Panc1 (cell line): ENCODE results near the gene GABPB1. TPM values are rescaled to one million over a fixed set of nuclear protein-coding genes. Genes with fewer than 3 reads are reported as not detected.

ENCODE experiments used
- ATAC-seq: fragments of 200-7000 bp; cut with Tn5 transposase; 2 replicates; pipeline ENCODE4 v1.9.1; 2020; ENCODE audit warnings: mild to moderate bottlenecking, moderate library complexity
- BruUV-seq: library from RNA; stranded (reverse); fragments of 400-500 nt; replicated peaks from 2 replicates; lab custom pipeline; 2021; lab: Mats Ljungman, UMichigan
- CTCF ChIA-PET: fragments of 300-600 bp; sonication (Branson Sonifier 250); formaldehyde crosslinking; loops from one replicate; lab custom pipeline; 2022; ENCODE audit warnings: antibody characterized with exemption; lab: Charles Lee
- POLR2A ChIA-PET: fragments of 300-600 bp; sonication (Branson Sonifier 250); formaldehyde crosslinking; loops from one replicate; lab custom pipeline; 2022; ENCODE audit warnings: antibody characterized with exemption; lab: Charles Lee
- DNase-seq: peaks from one replicate; pipeline ENCODE4 v3.0.0-alpha.2; 2010; ENCODE audit warnings: low read depth, low spot score
- H3K27ac ChIP-seq: 2 replicates; pipeline ENCODE4 v1.5.1; 2011; ENCODE audit warnings: mild to moderate bottlenecking, low read length, inconsistent platforms
- H3K27me3 ChIP-seq: fragments of 200-500 bp; sonication (Bioruptor generic); 2 replicates; pipeline ENCODE4 v1.6.0; 2014; ENCODE audit warnings: low read length, inconsistent platforms; ENCODE audit not compliant: control insufficient read depth, insufficient read depth
- H3K36me3 ChIP-seq: fragments of 200-500 bp; sonication (Bioruptor generic); 2 replicates; pipeline ENCODE4 v1.5.1; 2014; ENCODE audit warnings: inconsistent platforms, mild to moderate bottlenecking, low read length, moderate library complexity; ENCODE audit not compliant: control insufficient read depth, insufficient read depth
- H3K4me1 ChIP-seq: 2 replicates; pipeline ENCODE4 v1.5.1; 2011; ENCODE audit warnings: inconsistent platforms, mild to moderate bottlenecking, low read length, moderate library complexity; ENCODE audit not compliant: control insufficient read depth, insufficient read depth
- H3K4me3 ChIP-seq, 2 experiments: 2 replicates each; pipeline ENCODE4 v1.5.1; 2011 to 2012; ENCODE audit warnings: low read depth in 2 of 2, low read length in 2 of 2, mild to moderate bottlenecking in 2 of 2, inconsistent platforms in 1 of 2, moderate library complexity in 1 of 2
- H3K9me3 ChIP-seq: fragments of 200-500 bp; sonication (Bioruptor generic); 2 replicates; pipeline ENCODE4 v1.5.1; 2014; ENCODE audit warnings: low read depth, mild to moderate bottlenecking, inconsistent platforms, low read length, moderate library complexity; ENCODE audit not compliant: control insufficient read depth, insufficient read depth
- POLR2AphosphoS5 ChIP-seq: IDR thresholded peaks from 2 replicates; pipeline ENCODE4 v1.6.1; 2012; ENCODE audit warnings: mild to moderate bottlenecking, low read depth, low read length, moderate library complexity
- SIN3A ChIP-seq: IDR thresholded peaks from 2 replicates; pipeline ENCODE4 v1.6.1; 2012; ENCODE audit warnings: low read depth, mild to moderate bottlenecking, low read length, moderate library complexity, borderline replicate concordance; ENCODE audit not compliant: insufficient read depth
- TCF7L2 ChIP-seq: IDR thresholded peaks from 2 replicates; pipeline ENCODE4 v1.6.1; 2011; ENCODE audit warnings: mild to moderate bottlenecking, low read depth, low read length, inconsistent platforms
- in situ Hi-C: cut with HindIII; loops from 2 replicates; pipeline ENCODE4 v1.10.0; 2016; ENCODE audit warnings: low sequenced_read_pairs, low pct_unique_long_range_greater_than_20kb
- intact Hi-C: fragments of 100-400 bp; cut with micrococcal nuclease; formaldehyde crosslinking; loops from one replicate; pipeline ENCODE4 v1.10.0; 2022; ENCODE audit not compliant: unreplicated experiment
- total RNA-seq: library from RNA; stranded (reverse); gene quantifications from one replicate; pipeline ENCODE4 v1.2.1, GENCODE V29; 2021; ENCODE audit not compliant: unreplicated experiment
- TF ChIP-seq, protein P1 (sequence below), 2 experiments: IDR thresholded peaks; 2 replicates each; pipeline ENCODE4 v1.6.1; 2011 to 2012; ENCODE audit warnings: low read depth in 2 of 2, control low read depth in 1 of 2, low read length in 1 of 2, mild to moderate bottlenecking in 1 of 2, moderate library complexity in 1 of 2; ENCODE audit not compliant: insufficient read depth in 1 of 2
- TF ChIP-seq, protein P2 (sequence below): fragments of 450-650 bp; IDR thresholded peaks from 2 replicates; pipeline ENCODE4 v1.5.1; 2017; ENCODE audit warnings: mild to moderate bottlenecking

GABPB1 gene
- total RNA-seq, 1 experiment from 2014 or later, result 20.0 TPM

DNA sequence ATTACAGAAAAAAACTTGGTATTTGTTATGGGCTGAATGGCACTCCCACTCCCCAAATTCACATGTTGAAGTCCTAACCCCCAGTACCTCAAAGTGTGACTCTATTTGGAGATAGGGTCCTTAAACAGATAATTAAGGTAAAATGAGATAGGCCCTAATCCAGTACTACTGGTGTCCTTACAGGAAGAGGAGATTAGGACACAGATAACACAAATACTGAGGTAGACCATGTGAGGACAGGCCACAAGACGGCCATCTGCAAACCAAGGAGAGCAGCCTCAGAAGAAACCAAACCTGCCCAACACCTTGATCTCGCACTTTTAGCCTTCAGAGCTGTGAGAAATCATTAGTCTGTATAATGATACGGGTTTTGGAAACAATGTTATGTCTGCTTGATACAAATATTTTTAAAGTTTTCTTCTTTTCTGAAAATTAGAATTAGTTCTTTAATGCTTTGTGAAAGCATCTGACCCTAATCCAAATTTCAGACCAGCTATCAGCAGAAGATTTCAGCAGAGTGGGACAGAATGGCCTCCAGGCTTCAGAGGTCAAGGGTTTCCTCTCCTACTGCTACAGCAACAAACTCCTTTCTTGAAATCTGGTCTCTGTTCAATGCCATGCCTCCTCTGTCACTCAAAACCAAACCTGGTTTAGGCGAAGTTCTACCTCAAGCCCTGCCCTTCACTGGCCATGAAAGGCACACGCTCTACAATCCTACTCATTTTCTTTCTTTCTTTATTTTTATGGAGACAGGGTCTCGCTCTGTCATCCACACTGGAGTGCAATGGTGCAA lies 67.5 kb downstream of the GABPB1 start:
- TF ChIP-seq, protein P1, sequence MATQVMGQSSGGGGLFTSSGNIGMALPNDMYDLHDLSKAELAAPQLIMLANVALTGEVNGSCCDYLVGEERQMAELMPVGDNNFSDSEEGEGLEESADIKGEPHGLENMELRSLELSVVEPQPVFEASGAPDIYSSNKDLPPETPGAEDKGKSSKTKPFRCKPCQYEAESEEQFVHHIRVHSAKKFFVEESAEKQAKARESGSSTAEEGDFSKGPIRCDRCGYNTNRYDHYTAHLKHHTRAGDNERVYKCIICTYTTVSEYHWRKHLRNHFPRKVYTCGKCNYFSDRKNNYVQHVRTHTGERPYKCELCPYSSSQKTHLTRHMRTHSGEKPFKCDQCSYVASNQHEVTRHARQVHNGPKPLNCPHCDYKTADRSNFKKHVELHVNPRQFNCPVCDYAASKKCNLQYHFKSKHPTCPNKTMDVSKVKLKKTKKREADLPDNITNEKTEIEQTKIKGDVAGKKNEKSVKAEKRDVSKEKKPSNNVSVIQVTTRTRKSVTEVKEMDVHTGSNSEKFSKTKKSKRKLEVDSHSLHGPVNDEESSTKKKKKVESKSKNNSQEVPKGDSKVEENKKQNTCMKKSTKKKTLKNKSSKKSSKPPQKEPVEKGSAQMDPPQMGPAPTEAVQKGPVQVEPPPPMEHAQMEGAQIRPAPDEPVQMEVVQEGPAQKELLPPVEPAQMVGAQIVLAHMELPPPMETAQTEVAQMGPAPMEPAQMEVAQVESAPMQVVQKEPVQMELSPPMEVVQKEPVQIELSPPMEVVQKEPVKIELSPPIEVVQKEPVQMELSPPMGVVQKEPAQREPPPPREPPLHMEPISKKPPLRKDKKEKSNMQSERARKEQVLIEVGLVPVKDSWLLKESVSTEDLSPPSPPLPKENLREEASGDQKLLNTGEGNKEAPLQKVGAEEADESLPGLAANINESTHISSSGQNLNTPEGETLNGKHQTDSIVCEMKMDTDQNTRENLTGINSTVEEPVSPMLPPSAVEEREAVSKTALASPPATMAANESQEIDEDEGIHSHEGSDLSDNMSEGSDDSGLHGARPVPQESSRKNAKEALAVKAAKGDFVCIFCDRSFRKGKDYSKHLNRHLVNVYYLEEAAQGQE (IDR thresholded peaks at IDR 0.05; ENCODE audit: insufficient read depth in 1 of 2, low read depth in 2 of 2, low read length in 1 of 2), result no peak
- TF ChIP-seq SIN3A, result no peak
- TF ChIP-seq, protein P2, sequence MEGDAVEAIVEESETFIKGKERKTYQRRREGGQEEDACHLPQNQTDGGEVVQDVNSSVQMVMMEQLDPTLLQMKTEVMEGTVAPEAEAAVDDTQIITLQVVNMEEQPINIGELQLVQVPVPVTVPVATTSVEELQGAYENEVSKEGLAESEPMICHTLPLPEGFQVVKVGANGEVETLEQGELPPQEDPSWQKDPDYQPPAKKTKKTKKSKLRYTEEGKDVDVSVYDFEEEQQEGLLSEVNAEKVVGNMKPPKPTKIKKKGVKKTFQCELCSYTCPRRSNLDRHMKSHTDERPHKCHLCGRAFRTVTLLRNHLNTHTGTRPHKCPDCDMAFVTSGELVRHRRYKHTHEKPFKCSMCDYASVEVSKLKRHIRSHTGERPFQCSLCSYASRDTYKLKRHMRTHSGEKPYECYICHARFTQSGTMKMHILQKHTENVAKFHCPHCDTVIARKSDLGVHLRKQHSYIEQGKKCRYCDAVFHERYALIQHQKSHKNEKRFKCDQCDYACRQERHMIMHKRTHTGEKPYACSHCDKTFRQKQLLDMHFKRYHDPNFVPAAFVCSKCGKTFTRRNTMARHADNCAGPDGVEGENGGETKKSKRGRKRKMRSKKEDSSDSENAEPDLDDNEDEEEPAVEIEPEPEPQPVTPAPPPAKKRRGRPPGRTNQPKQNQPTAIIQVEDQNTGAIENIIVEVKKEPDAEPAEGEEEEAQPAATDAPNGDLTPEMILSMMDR, result no peak
- no peak for TF ChIP-seq TCF7L2
- TF ChIP-seq POLR2AphosphoS5, result no peak
- DNase-seq (no peak), ATAC-seq (no peak)
- POLR2A ChIA-PET, result no interaction called here
- H3K27ac ChIP-seq, result no peak overlapping the region
- H3K36me3 ChIP-seq, result no peaks in the 10 kb centered on the region
- no TSS peak for BruUV-seq
- H3K4me1 ChIP-seq, result no peaks in the 10 kb centered on the region
- no peak overlapping the region for H3K4me3 ChIP-seq
- intact Hi-C loops, result no loop called here
- H3K9me3 ChIP-seq, result no peaks in the 10 kb centered on the region
- H3K27me3 ChIP-seq, result no peaks in the 10 kb centered on the region
- CTCF ChIA-PET, result interaction anchor here (0.9 kb wide), 1 partner anchor 835 kb away, joined by 3 read pairs; no protein-coding TSS in a partner anchor
- in situ Hi-C loops, result no loop called here

DNA sequence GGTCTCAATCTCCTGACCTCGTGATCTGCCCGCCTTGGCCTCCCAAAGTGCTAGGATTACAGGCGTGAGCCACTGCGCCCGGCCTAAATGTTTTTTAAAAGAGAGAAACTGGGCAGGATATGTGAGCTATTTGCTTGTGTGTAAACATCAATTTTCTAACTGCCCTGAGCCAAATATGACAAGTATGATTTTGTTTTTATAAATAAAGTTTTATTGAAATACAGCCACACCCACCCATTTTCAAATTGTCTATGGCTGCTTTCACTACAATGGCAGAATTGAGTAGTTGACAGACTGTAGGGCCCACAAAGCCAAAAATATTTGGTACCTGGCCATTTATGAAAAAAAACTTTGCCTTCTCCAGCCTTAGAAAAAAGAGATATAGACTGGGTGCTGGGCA lies 73.6 kb downstream of the GABPB1 start:
- no peak for DNase-seq
- TF ChIP-seq, protein P1 (IDR thresholded peaks at IDR 0.05; ENCODE audit: insufficient read depth in 1 of 2, low read depth in 2 of 2, low read length in 1 of 2), result no peak
- TF ChIP-seq SIN3A (no peak), POLR2AphosphoS5 (no peak), TCF7L2 (no peak)
- TF ChIP-seq, protein P2, result no peak
- H3K27ac ChIP-seq, result no peak overlapping the region
- POLR2A ChIA-PET, result no interaction called here
- intact Hi-C loops (no loop called here), in situ Hi-C loops (no loop called here)
- no peaks in the 10 kb centered on the region for H3K36me3 ChIP-seq
- BruUV-seq, result no TSS peak
- no peak for ATAC-seq
- CTCF ChIA-PET, result no interaction called here
- no peaks in the 10 kb centered on the region for H3K4me1 ChIP-seq
- H3K27me3 ChIP-seq, result no peaks in the 10 kb centered on the region
- H3K4me3 ChIP-seq, result no peak overlapping the region
- no peaks in the 10 kb centered on the region for H3K9me3 ChIP-seq
